ENCODE measurements around the gene OPRL1.

DNA sequence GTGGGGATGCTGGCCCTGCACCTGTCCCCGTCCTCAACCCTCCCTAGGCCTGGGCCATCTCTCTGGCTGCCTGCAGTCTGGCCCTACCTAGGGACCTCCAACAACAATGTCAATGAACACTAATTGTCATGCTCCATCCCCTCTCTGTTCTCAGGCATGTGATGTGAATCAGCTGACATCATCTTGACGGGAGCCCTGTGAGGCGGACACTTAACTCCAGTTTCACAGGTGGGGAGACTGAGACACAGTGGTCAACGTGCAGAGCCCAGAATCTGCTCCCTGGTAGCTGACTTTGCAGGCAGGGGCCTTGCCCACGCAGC, 17.6 kb upstream of the OPRL1 start:
- TF ChIP-seq, protein P1, sequence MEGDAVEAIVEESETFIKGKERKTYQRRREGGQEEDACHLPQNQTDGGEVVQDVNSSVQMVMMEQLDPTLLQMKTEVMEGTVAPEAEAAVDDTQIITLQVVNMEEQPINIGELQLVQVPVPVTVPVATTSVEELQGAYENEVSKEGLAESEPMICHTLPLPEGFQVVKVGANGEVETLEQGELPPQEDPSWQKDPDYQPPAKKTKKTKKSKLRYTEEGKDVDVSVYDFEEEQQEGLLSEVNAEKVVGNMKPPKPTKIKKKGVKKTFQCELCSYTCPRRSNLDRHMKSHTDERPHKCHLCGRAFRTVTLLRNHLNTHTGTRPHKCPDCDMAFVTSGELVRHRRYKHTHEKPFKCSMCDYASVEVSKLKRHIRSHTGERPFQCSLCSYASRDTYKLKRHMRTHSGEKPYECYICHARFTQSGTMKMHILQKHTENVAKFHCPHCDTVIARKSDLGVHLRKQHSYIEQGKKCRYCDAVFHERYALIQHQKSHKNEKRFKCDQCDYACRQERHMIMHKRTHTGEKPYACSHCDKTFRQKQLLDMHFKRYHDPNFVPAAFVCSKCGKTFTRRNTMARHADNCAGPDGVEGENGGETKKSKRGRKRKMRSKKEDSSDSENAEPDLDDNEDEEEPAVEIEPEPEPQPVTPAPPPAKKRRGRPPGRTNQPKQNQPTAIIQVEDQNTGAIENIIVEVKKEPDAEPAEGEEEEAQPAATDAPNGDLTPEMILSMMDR (IDR thresholded peaks at IDR 0.05): no peak
- no peak for TF ChIP-seq POLR2A (IDR thresholded peaks at IDR 0.05)
